ENCODE results near the gene CEBPE. TPM values are rescaled to one million over a fixed set of nuclear protein-coding genes. Genes with fewer than 3 reads are reported as not detected.
"Not testable (repeated sequence)": the region's sequence is repeated elsewhere in the genome, so short reads cannot be mapped to it uniquely, and the experiment has no call there.

CEBPE gene
- total RNA-seq, 2 experiments from 2014 or later = 0.67 to 0.98 TPM

DNA sequence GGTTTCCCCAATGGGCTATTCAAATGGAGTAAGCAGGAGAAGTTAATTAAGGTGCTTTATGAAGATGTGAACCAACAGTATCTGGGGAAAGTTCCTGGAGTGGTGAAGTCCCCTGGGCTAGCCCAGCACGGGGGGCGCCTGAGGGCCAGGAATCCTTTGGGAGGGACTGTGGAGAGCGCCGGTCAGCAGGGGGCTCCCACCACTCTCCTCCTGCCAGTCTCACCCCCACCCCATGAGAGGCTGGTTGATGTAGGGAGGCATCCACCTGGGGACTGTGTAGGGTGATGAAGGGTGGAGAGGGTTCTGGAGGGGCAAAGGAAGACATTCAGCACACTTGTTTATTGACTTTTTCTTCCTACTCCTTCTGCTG lies 4.4 kb downstream of the CEBPE start:
- no peak for DNase-seq
- H3K9me3 Mint-ChIP-seq = no peaks in the 10 kb centered on the region
- POLR2A ChIA-PET = no interaction called here
- no peaks in the 10 kb centered on the region for H3K27me3 Mint-ChIP-seq
- H3K4me1 Mint-ChIP-seq = peaks cover 24% of the 10 kb centered on the region
- CTCF ChIA-PET = no interaction called here
- no peak overlapping the region for H3K4me3 Mint-ChIP-seq
- H3K36me3 Mint-ChIP-seq (ENCODE audit: low read depth) = no peaks in the 10 kb centered on the region
- H3K27ac Mint-ChIP-seq = no peak overlapping the region

DNA sequence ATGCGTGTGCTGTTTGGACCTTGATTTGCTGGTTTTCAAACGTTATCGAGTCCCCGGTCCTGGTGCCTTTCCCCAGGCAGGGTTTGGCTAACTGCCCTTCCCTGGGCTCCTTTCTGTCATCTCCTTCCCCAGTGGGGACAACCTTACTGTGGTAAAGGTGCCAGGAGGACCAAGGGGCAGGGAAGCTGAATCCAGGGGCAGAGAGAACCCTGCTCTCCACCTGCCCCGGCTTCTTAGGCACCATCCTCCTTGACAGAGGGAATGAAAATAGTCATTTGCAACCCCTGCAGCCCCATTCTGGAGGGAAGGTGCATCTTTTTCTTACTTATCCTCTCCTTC lies 5.0 kb downstream of the CEBPE start:
- peaks cover 18% of the 10 kb centered on the region for H3K4me1 Mint-ChIP-seq
- no peaks in the 10 kb centered on the region for H3K36me3 Mint-ChIP-seq (ENCODE audit: low read depth)
- no peak overlapping the region for H3K27ac Mint-ChIP-seq
- POLR2A ChIA-PET = no interaction called here
- H3K4me3 Mint-ChIP-seq = no peak overlapping the region
- H3K27me3 Mint-ChIP-seq = no peaks in the 10 kb centered on the region
- DNase-seq = no peak
- H3K9me3 Mint-ChIP-seq = no peaks in the 10 kb centered on the region
- CTCF ChIA-PET = no interaction called here

DNA sequence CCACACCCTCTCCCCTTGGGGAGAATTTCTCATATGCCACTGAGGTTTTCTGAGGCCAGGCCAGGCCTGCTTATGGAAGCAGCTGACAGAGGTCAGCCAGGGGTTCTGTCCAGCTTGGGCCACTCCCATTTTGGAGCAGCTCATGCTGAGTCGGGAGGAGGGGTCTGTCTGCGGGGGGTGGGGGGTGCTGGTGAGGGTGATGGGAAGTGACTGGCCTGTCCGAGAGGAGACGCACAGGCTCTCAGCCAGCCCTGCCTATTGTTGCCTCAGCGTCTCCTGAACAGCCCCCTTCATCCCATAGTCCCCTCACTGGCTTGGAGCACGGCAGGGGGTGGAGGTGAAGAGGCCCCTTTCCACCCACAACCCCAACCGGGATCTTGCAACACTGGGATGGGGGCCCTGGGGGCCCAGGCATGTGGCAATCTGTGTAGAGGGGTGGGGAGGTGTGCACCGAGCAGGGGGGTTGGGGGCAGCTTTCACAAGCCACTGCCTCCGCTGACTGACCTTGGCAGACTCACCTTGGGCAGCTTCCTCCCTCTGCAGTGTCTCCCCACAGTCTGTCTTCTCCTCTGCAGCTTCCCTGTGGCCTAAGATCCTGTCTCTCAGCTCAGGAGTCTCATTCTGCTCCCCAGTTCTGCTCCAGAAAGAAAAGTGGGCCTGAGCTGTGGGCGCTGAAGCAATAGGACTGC lies 5.5 kb downstream of the CEBPE start:
- H3K4me1 Mint-ChIP-seq = peaks cover 14% of the 10 kb centered on the region
- CTCF ChIA-PET = interaction anchor here (0.6 to 5.5 kb wide), 4 partner anchors 7 to 188 kb away, joined by 3 to 31 read pairs (median 4); no protein-coding TSS in a partner anchor
- POLR2A ChIA-PET = no interaction called here
- no peaks in the 10 kb centered on the region for H3K36me3 Mint-ChIP-seq (ENCODE audit: low read depth)
- no peak for DNase-seq
- H3K4me3 Mint-ChIP-seq = no peak overlapping the region
- H3K9me3 Mint-ChIP-seq = no peaks in the 10 kb centered on the region
- no peaks in the 10 kb centered on the region for H3K27me3 Mint-ChIP-seq
- no peak overlapping the region for H3K27ac Mint-ChIP-seq

DNA sequence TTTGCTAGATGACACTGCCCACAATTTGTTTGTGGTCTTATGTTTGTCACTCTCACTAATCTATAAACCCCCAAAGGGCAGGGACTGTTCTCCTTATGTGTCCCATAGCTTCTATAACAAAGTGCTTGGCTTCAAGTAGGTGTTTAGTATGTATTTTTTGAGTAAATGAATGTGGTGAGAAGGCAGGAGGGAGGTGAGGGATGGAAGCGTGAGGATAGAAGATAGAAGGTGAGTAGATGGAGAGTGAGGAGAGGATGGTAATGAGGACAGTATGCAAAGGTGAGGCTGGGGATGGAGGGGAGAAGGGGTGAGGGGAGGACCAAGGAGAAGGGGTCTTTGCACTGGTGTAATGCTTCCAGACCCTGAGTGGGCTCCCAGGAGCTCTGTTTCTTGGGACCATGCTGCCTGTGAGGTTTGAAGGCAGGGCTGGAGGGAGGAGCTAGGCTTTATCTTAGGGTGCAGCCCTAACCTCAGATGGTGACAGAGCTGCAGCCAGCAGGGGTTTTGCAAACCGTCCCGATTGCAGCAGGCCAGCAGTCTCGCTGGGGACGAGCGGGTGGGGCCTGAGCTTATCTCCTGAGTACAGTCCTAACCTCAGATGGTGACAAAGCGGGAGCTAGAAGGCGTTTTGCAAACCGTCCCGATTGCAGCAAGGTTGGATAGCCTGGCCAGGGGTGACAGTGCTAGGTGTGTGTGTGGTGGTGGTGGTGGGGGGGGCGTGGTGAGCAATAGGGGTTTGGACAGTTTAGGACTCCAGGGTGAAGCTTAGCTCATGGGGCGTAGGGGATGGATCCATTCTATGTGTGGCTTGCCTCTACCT lies 6.5 kb downstream of the CEBPE start:
- ChIA-PET CTCF (interaction anchor here (0.8 to 5.5 kb wide), 3 partner anchors 8 to 56 kb away, joined by 3 to 31 read pairs (median 5); no protein-coding TSS in a partner anchor), POLR2A (no interaction called here)
- no peaks in the 10 kb centered on the region for H3K36me3 Mint-ChIP-seq (ENCODE audit: low read depth)

DNA sequence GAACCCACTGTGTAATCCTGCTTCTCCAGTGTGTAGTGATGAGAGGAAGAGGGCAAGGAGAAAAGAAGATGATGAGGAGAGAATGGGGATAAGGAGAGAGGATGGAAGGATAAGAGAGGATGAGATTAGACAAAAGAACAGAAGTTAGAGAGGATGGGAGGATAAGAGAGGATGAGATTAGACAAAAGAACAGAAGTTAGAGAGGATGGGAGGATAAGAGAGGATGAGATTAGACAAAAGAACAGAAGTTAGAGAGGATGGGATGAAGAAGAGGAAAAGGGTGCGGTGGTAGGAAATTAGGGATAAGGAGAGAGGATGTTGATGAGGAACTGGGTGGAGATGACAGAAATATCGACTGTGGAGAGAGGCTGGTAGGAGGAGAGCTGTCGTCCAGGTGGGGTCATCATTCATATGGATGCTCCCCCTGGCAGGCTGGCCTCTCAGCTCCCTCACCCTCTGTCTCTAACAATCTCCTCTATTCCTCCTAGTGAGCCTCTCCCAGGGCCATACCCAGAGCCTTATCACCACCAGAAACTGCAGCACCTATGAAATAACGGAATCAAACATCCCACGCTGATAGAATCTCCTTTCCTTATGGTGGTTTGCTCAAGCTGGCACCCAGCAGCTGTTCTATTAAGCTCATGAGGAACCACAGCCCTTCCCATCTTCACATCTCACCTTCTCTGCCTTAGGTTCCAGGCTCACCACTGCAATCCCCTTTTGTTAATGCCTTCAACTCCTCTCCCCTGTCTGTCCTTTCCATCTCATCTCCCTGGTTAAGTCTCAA lies 8.3 kb downstream of the CEBPE start:
- Mint-ChIP-seq H3K36me3 (ENCODE audit: low read depth) (no peaks in the 10 kb centered on the region), H3K27ac (no peak overlapping the region), H3K4me3 (no peak overlapping the region), H3K9me3 (no peaks in the 10 kb centered on the region), H3K27me3 (no peaks in the 10 kb centered on the region), H3K4me1 (peaks cover 13% of the 10 kb centered on the region)
- ChIA-PET POLR2A (no interaction called here), CTCF (interaction anchor here (2.3 to 5.5 kb wide), 2 partner anchors 10 kb away, joined by 6 to 31 read pairs; no protein-coding TSS in a partner anchor)
- DNase-seq = no peak

More for the DNA sequence above, 6.5 kb downstream of the CEBPE start:
- Mint-ChIP-seq H3K9me3 (no peaks in the 10 kb centered on the region), H3K27me3 (no peaks in the 10 kb centered on the region), H3K4me1 (peaks cover 11% of the 10 kb centered on the region), H3K27ac (no peak overlapping the region), H3K4me3 (no peak overlapping the region)
- DNase-seq = no peak

DNA sequence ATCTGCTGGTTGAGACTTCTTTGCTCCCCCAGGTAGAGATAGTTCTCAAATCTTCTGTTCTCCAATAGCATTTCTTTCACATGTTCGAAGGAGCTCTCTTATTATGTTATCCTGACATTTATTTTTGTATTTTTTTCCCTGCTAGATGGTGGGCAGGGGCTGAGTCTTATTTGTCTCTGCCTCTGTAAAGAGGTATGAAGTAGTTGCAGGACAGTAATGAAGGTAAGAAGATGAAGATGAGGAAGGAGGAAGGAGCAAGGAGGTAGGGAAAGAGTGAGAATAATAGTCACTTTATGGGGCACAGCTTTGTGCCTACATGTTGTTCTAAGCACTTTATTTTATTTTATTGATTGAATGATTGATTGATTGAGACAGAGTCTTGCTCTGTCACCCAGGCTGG lies 9.3 kb downstream of the CEBPE start:
- ChIA-PET CTCF (interaction anchor here (2.3 to 5.5 kb wide), 2 partner anchors 9 to 11 kb away, joined by 6 to 31 read pairs; no protein-coding TSS in a partner anchor), POLR2A (no interaction called here)
- Mint-ChIP-seq H3K27ac (no peak overlapping the region), H3K27me3 (no peaks in the 10 kb centered on the region), H3K9me3 (no peaks in the 10 kb centered on the region), H3K36me3 (ENCODE audit: low read depth) (no peaks in the 10 kb centered on the region), H3K4me1 (peaks cover 9% of the 10 kb centered on the region), H3K4me3 (no peak overlapping the region)
- no peak for DNase-seq

DNA sequence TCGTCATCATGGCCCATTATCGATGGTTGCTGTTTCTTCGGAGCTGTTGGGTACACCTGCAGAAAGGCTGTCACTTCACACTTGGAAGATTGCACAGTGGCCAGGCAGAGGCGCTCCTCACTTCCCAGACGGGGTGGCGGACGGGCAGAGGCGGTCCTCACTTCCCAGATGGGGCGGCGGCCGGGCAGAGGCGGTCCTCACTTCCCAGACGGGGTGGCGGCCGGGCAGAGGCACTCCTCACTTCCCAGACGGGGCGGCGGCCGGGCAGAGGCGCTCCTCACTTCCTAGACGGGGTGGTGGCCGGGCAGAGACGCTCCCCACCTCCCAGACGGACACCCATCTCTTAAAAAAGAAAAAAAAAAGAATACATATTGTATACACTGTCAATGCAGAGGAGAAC lies 10.9 kb downstream of the CEBPE start:
- H3K4me3 Mint-ChIP-seq; H3K4me1 Mint-ChIP-seq; DNase-seq; POLR2A ChIA-PET; H3K9me3 Mint-ChIP-seq; H3K27ac Mint-ChIP-seq; H3K27me3 Mint-ChIP-seq; H3K36me3 Mint-ChIP-seq (ENCODE audit: low read depth): not testable (repeated sequence)
- CTCF ChIA-PET = interaction anchor here (0.7 to 5.5 kb wide), 2 partner anchors 13 to 37 kb away, joined by 4 to 31 read pairs; no protein-coding TSS in a partner anchor

DNA sequence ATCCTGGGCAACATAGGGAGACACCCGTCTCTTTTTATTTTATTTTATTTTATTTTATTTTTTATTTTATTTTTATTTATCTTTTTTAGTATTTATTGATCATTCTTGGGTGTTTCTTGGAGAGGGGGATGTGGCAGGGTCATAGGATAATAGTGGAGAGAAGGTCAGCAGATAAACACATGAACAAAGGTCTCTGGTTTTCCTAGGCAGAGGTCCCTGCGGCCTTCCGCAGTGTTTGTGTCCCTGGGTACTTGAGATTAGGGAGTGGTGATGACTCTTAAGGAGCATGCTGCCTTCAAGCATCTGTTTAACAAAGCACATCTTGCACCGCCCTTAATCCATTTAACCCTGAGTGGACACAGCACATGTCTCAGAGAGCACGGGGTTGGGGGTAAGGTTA lies 11.4 kb downstream of the CEBPE start:
- H3K36me3 Mint-ChIP-seq (ENCODE audit: low read depth); H3K27me3 Mint-ChIP-seq; POLR2A ChIA-PET; H3K4me1 Mint-ChIP-seq; H3K9me3 Mint-ChIP-seq; H3K27ac Mint-ChIP-seq; H3K4me3 Mint-ChIP-seq; CTCF ChIA-PET; DNase-seq: not testable (repeated sequence)

DNA sequence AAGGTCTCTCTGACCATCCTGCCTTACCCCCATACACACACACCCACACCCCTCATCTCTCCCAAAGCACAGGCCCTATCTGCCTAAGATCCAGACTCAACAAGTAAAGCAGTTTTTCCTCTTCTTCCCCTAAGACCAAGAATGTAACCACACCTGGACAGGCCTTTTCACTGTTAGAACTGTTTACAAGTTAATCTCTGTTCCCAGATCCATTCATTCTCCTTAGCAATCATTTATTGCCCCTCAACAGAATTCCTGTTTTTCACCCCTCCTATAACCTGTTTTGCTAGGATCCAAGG lies 12.4 kb downstream of the CEBPE start:
- no peak overlapping the region for H3K4me3 Mint-ChIP-seq
- peaks cover 2% of the 10 kb centered on the region for H3K4me1 Mint-ChIP-seq
- H3K36me3 Mint-ChIP-seq (ENCODE audit: low read depth) = no peaks in the 10 kb centered on the region
- CTCF ChIA-PET = no interaction called here
- no peaks in the 10 kb centered on the region for H3K9me3 Mint-ChIP-seq
- DNase-seq = no peak
- H3K27ac Mint-ChIP-seq = no peak overlapping the region
- POLR2A ChIA-PET = no interaction called here
- H3K27me3 Mint-ChIP-seq = no peaks in the 10 kb centered on the region

DNA sequence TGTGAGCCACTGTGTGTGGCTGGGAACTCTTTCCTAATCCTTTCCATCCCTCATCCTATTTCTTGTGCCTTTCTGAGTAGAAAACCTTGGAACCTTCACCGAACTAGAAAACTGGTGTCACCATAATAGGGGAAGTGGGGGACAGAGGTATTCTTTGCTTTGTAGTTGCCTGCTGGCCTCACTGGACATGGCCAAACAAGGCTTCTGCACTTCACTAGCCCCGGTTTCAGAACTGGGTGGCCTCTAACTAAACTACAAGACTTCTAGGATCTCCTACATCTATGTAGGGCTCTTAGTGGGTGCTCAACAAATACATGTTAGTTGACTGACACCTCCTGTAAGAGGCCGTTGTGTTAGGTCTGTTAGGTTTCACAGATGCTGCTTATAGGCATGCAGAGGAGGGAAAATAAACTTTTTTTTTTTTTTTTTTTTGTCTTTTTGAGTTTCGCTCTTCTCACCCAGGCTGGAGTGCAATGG lies 13.7 kb downstream of the CEBPE start:
- POLR2A ChIA-PET = no interaction called here
- Mint-ChIP-seq H3K27me3 (no peaks in the 10 kb centered on the region), H3K36me3 (ENCODE audit: low read depth) (no peaks in the 10 kb centered on the region)

DNA sequence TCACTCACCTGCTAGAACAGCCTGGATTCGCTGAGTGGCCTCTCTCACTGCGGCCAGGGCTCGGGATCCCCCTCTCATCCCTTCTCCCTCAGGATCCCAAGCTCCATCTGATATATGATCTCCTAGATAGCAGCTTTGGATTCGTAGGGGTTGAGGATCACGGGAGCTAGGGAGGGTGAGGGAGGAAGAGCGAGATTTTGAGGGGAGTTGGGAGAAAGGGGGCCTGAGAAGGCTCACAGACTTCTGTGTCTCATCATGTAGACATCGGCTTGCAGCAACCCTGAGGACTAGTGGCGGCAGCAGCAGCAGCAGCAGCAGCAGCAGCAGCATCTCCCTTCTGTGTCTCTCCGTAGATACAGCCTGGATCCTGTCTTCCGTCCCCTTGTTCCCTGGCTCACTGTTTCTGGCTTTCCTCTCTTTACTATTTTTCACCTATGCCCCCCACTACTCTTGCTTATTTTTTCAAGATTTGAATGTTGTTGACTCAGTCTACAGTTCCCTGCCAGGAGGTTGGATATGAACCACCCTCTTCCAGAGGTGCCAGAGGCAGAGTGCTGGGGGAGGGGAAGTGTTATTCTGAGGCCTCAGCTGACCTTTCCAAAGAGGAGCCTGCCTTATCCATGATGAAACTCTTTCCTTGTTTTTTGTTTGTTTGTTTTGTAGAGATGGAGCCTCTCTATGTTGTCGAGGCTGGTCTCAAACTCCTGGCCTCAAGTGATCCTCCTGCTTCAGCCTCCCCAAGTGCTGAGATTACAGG lies 14.3 kb downstream of the CEBPE start, which contains the start of gene CIROP:
Gene CIROP, minus strand, starts transcription at position 399 of the 757 bp plus-strand sequence. Its CDS starts 69 bp downstream, at position 330.
- no peaks in the 10 kb centered on the region for H3K9me3 Mint-ChIP-seq
- H3K27me3 Mint-ChIP-seq = no peaks in the 10 kb centered on the region
- DNase-seq = no peak
- no peaks in the 10 kb centered on the region for H3K36me3 Mint-ChIP-seq (ENCODE audit: low read depth)
- ChIA-PET CTCF (interaction anchor here (1.5 kb wide), 1 partner anchor 16 kb away, joined by 4 read pairs; no protein-coding TSS in a partner anchor), POLR2A (no interaction called here)
- H3K4me1 Mint-ChIP-seq = peaks cover 2% of the 10 kb centered on the region
- no peak within 1 kb of the TSS for H3K4me3 Mint-ChIP-seq
- H3K27ac Mint-ChIP-seq = no peak within 1 kb of the TSS

More for the DNA sequence above, 13.7 kb downstream of the CEBPE start:
- CTCF ChIA-PET = interaction anchor here (1.5 kb wide), 1 partner anchor 15 kb away, joined by 4 read pairs; no protein-coding TSS in a partner anchor
- Mint-ChIP-seq H3K9me3 (no peaks in the 10 kb centered on the region), H3K4me1 (peaks cover 2% of the 10 kb centered on the region), H3K4me3 (no peak overlapping the region), H3K27ac (no peak overlapping the region)
- no peak for DNase-seq

DNA sequence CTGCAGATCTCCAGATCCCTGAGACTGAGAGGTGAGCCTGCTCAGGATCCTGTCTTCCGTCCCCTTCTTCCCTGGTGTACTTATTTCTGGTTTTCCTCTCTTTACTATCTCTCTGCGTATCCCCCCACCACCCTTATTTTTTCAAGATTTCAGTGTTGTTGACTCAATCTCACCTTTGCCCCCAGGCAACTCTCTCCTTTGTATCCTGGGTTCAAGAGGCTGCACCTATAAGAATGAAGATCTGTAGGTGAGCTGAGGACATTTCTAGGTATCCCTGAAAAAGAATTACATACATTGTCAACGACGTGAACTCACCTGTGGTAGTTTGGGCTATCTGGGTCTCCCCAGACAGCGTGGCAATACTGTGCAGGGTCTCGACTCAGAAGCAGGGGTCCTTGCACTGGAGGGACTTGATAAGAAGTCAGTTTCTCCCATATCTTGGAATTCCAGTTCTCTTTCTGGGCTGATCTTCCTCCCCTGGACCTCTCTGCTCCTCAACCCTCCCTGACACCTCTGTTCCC lies 14.9 kb downstream of the CEBPE start:
- DNase-seq = no peak
- ChIA-PET CTCF (interaction anchor here (1.5 to 3.2 kb wide), 2 partner anchors 16 to 17 kb away, joined by 4 to 12 read pairs; no protein-coding TSS in a partner anchor), POLR2A (interaction anchor here (0.7 kb wide), 1 partner anchor 138 kb away, joined by 3 read pairs; no protein-coding TSS in a partner anchor)
- no peaks in the 10 kb centered on the region for H3K9me3 Mint-ChIP-seq
- H3K27ac Mint-ChIP-seq = no peak overlapping the region
- peaks cover 2% of the 10 kb centered on the region for H3K36me3 Mint-ChIP-seq (ENCODE audit: low read depth)
- H3K27me3 Mint-ChIP-seq = no peaks in the 10 kb centered on the region
- peaks cover 2% of the 10 kb centered on the region for H3K4me1 Mint-ChIP-seq
- H3K4me3 Mint-ChIP-seq = no peak overlapping the region
